ENCODE results near the gene DGCR6L. TPM values are rescaled to one million over a fixed set of nuclear protein-coding genes. Genes with fewer than 3 reads are reported as not detected.
"Not testable (repeated sequence)": the region's sequence is repeated elsewhere in the genome, so short reads cannot be mapped to it uniquely, and the experiment has no call there.

The DGCR6L gene
- total RNA-seq, 1 donor from 2014 or later = 45.2 TPM

DNA sequence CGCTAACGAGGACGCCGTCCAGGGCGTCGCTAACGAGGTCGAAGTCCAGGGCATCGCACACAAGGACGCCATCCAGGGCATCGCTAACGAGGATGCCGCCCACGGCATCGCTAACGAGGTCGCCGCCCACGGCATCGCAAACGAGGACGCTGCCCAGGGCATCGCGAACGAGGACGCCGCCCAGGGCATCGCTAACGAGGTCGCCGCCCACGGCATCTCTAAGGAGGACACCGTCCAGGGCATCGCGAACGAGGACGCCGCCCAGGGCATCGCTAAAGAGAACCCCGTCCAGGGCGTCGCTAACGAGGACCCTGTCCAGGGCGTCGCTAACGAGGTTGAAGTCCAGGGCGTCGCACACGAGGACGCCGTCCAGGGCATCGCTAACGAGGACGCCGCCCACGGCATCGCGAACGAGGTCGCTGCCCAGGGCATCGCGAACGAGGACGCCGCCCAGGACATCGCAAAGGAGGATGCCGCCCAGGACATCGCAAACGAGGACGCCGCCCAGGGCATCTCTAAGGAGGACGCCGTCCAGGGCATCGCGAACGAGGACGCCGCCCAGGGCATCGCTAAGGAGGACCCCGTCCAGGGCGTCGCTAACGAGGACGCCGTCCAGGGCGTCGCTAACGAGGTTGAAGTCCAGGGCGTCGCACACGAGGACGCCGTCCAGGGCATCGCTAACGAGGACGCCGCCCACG is 36.2 kb upstream of the DGCR6L start:
- intact Hi-C loops (cut with micrococcal nuclease); DNase-seq; H3K4me1 ChIP-seq: not testable (repeated sequence)

DNA sequence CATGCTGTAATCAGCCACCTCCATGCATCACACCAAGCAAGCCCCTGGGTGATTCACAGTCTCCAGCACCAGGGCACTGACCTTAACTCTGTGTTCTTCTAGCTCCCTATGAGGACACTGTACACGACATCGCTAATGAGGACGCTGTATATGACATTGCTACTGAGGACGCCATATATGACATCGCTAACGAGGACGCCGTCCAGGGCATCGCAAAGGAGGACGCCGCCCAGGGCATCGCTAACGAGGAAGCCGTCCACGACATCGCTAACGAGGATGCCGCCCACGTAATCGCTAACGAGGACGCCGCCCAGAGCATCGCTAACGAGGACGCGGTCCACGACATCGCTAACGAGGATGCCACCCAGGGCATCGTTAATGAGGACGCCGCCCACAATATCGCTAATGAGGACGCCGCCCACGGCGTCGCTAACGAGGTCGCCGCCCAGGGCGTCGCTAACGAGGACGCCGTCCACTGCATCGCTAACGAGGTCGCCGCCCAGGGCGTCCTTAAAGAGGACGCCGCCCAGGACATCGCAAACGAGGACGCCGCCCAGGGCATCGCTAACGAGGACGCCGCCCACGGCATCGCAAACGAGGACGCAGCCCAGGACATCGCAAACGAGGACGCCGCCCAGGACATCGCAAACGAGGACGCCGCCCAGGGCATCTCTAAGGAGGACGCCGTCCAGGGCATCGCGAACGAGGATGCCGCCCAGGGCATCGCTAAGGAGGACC is 34.5 kb upstream of the DGCR6L start:
- Histone ChIP-seq H3K27ac (replicated peaks) (no peak overlapping the region), H3K4me3 (no peak overlapping the region), H3K9me3 (replicated peaks) (no peaks in the 10 kb centered on the region), H3K4me1 (no peaks in the 10 kb centered on the region), H3K36me3 (no peaks in the 10 kb centered on the region), H3K27me3 (ENCODE audit: low read depth) (no peaks in the 10 kb centered on the region)
- DNase-seq = no peak
- intact Hi-C loops (cut with micrococcal nuclease) = no loop called here
- TF ChIP-seq, protein P1, sequence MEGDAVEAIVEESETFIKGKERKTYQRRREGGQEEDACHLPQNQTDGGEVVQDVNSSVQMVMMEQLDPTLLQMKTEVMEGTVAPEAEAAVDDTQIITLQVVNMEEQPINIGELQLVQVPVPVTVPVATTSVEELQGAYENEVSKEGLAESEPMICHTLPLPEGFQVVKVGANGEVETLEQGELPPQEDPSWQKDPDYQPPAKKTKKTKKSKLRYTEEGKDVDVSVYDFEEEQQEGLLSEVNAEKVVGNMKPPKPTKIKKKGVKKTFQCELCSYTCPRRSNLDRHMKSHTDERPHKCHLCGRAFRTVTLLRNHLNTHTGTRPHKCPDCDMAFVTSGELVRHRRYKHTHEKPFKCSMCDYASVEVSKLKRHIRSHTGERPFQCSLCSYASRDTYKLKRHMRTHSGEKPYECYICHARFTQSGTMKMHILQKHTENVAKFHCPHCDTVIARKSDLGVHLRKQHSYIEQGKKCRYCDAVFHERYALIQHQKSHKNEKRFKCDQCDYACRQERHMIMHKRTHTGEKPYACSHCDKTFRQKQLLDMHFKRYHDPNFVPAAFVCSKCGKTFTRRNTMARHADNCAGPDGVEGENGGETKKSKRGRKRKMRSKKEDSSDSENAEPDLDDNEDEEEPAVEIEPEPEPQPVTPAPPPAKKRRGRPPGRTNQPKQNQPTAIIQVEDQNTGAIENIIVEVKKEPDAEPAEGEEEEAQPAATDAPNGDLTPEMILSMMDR (IDR thresholded peaks at IDR 0.05; ENCODE audit: borderline replicate concordance) = no peak

More for the DNA sequence above, 36.2 kb upstream of the DGCR6L start:
- not testable (repeated sequence) for H3K9me3 ChIP-seq (replicated peaks); H3K36me3 ChIP-seq; H3K27me3 ChIP-seq (ENCODE audit: low read depth); H3K4me3 ChIP-seq; H3K27ac ChIP-seq (replicated peaks)

DNA sequence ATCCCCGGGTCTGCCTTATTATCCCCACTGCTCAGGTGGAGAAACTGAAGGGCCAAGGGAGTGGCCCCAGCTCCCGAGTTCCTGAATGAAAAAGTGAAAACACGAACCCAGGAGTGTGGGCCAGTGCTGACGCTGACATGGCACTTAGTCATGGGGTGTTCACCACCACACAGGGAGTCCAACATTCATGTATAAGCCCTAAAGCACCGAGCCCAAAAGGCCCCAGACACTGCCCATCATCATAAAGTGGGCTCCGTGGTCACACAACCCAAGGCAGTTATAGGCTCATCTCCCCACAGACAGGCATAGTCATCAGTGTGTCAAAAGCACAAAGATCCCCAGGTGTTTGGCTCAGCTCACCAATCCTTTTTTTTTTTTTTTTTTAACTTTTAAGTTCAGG is 32.7 kb upstream of the DGCR6L start:
- H3K27ac ChIP-seq (replicated peaks); DNase-seq; H3K36me3 ChIP-seq; H3K9me3 ChIP-seq (replicated peaks); H3K4me3 ChIP-seq; intact Hi-C loops (cut with micrococcal nuclease); H3K27me3 ChIP-seq (ENCODE audit: low read depth); H3K4me1 ChIP-seq: not testable (repeated sequence)

DNA sequence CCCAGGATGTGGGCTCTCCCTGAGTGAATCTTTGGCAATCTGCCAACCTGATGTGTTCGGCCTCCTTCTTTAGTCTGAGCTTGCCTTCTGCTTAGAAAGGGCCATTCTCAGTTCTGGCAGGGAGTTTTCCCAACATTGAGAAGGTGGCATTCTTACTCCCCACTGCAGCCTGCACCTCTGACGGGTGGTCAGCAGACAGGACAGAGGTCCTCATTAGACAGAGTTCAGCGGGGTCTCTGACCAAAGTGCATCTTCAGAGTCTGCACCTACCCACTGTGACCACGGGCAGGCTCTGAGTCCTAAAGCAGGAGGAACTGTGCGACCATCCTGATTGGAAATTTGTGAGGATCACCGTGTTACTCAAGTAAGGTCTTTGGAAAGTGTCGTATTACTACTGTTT is 26.7 kb upstream of the DGCR6L start:
- H3K4me1 ChIP-seq; DNase-seq; intact Hi-C loops (cut with micrococcal nuclease); H3K27ac ChIP-seq (replicated peaks); H3K4me3 ChIP-seq; H3K36me3 ChIP-seq; H3K9me3 ChIP-seq (replicated peaks); H3K27me3 ChIP-seq (ENCODE audit: low read depth): not testable (repeated sequence)

DNA sequence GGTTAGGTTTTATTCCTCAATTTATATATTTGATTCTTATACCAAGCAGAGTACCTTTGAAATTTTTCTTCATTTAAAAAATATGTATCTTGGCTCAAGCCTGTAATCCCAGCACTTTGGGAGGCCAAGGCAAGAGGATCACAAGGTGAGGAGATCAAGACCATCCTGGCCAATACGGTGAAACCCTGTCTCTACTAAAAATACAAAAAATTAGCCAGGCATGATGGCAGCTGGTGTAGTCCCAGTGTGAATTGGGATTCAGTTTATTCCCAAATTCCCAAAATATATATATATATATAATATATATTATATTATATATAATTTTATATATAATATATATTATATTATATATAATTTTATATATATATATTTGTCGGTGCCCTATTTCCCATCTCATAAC is 18.4 kb upstream of the DGCR6L start:
- H3K4me1 ChIP-seq; intact Hi-C loops (cut with micrococcal nuclease); H3K27ac ChIP-seq (replicated peaks); DNase-seq; H3K36me3 ChIP-seq; H3K9me3 ChIP-seq (replicated peaks); H3K4me3 ChIP-seq; H3K27me3 ChIP-seq (ENCODE audit: low read depth): not testable (repeated sequence)

DNA sequence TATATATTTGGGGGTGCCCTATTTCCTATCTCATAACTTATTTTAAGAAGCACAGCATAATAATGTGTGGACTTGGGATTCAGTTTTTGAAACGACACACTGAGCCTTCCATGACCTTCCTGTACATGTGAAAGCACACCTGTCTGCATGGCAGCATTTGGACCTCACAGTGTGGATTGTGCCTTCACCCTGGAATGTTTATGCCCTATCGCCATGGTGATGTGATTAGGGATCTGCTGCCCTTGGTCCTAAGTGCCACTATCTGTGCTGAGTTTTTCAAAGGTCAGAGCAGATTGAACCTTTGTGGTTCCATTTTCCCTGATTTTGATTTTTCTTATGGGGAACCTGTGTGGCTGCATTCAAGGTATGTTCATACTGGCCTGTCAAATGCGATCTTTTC is 17.9 kb upstream of the DGCR6L start:
- H3K36me3 ChIP-seq; H3K27me3 ChIP-seq (ENCODE audit: low read depth); H3K4me3 ChIP-seq; H3K9me3 ChIP-seq (replicated peaks); H3K27ac ChIP-seq (replicated peaks); DNase-seq; H3K4me1 ChIP-seq; intact Hi-C loops (cut with micrococcal nuclease): not testable (repeated sequence)

DNA sequence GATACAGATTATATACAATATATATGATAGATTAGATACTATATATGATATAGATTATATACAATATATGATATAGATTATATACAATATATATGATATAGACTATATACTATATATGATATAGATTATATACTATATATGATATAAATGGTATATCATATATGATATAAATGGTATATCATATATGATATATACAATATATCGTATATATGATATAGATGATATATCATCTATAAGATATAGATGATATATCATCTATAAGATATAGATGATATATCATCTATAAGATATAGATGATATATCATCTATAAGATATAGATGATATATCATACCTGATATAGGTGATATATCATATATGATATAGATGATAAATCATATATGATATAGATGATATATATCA is 16.7 kb upstream of the DGCR6L start:
- H3K27me3 ChIP-seq (ENCODE audit: low read depth); H3K36me3 ChIP-seq; H3K27ac ChIP-seq (replicated peaks); H3K9me3 ChIP-seq (replicated peaks); H3K4me3 ChIP-seq; DNase-seq; intact Hi-C loops (cut with micrococcal nuclease); H3K4me1 ChIP-seq: not testable (repeated sequence)

DNA sequence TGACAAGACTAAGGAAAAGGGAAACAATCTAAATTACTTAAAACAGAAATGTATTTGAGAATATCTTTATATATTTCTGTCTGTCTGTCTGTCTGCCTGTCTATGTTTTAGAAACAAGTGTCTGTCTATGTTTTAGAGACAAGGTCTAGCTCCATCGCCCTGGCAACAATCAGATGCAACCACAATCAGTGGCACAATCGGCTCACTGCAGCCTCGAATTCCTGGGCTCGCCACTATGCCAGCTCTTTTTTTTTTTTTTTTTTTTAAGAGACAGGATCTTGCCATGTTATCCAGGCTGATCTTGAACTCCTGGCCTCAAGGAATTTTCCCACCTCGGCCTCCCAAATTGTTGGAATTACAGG is 8.7 kb upstream of the DGCR6L start:
- H3K4me1 ChIP-seq; H3K4me3 ChIP-seq; H3K27ac ChIP-seq (replicated peaks); H3K9me3 ChIP-seq (replicated peaks); DNase-seq; H3K36me3 ChIP-seq; H3K27me3 ChIP-seq (ENCODE audit: low read depth); intact Hi-C loops (cut with micrococcal nuclease): not testable (repeated sequence)

DNA sequence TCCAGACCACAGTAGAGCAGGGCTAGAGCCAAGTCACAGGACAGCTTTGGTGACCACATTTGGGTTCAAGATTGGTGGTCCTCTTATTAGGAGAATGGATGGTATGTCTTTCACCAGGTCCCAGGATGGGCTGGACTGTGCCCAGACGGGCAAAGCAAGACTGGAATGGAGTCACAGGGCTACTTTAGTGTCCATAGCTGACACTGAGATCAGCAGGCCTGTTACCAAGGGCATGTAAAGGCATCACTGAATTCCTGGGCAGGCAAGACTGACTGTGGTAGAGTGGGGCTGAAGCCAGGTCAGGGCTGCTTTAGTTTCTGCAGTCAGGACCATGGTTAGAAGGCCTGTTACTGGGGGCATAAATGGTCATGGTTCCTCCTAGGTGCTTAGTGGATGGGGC is 6.1 kb upstream of the DGCR6L start:
- DNase-seq; H3K9me3 ChIP-seq (replicated peaks); H3K36me3 ChIP-seq; intact Hi-C loops (cut with micrococcal nuclease); H3K4me3 ChIP-seq; H3K27ac ChIP-seq (replicated peaks); H3K27me3 ChIP-seq (ENCODE audit: low read depth): not testable (repeated sequence)
- H3K4me1 ChIP-seq = peaks cover 14% of the 10 kb centered on the region

Measured in left ventricle myocardium inferior (tissue), 1 donor.